Keratinocyte (primary cell): ENCODE measurements around the gene APOD.

ENCODE experiments used
- CTCF ChIP-seq, 3 experiments: IDR thresholded peaks in 1 of 3; conservative IDR thresholded peaks in 1 of 3; optimal IDR thresholded peaks in 1 of 3; 2 replicates in 2 of 3; 3 replicates in 1 of 3; pipeline versions ENCODE3 to v1.5.1; 2011; ENCODE audit warnings: low read length in 3 of 3, mild to moderate bottlenecking in 3 of 3, moderate library complexity in 2 of 3, control low read depth in 1 of 3, inconsistent platforms in 1 of 3; ENCODE audit not compliant: insufficient read depth in 2 of 3; ENCODE audit errors: extremely low read depth in 1 of 3
- EZH2 ChIP-seq: IDR thresholded peaks from one replicate; pipeline ENCODE4 v1.6.1; 2012; ENCODE audit warnings: inconsistent platforms, mild to moderate bottlenecking, low read length, moderate library complexity

DNA sequence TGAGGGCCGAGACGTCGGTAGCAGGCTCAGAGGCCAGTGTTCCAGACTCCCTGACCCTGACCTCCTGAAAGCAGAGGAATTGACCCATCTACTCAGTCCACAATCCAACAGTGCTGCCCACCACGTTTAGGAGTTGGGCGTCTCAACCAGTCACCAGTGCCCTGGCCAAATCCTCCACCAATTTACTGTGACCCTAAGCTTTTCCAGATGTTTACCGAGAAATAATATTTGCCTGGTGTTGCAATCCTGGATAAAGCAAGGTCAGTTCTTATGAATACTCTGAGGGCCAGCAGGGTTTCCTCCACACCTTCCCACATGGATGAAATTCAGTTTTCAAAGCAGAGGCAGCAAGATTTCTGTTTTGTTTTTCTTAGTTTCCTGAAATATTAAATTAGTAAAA is 7.5 kb upstream of the APOD start:
- TF ChIP-seq CTCF (optimal IDR thresholded peaks at IDR 0.05 in 1 of 3, IDR thresholded peaks at IDR 0.05 in 1 of 3, conservative IDR thresholded peaks at IDR 0.05 in 1 of 3; ENCODE audit: extremely low read depth in 1 of 3, insufficient read depth in 2 of 3, low read length in 3 of 3) (no peak), EZH2 (no peak)
